ENCODE results near the gene ALX1.

The ALX1 gene

GRCh38 chr12:85277900-85278597 lies 2.0 kb upstream of the ALX1 start:
- CTCF ChIA-PET: no interaction called here
- DNase-seq (ENCODE audit: low read depth, low spot score): no peak
- POLR2A ChIA-PET: interaction anchor here (0.5 kb wide), 1 partner anchor 11 kb away, joined by 3 read pairs; no protein-coding TSS in a partner anchor
- TF ChIP-seq CTCF (IDR thresholded peaks at IDR 0.05; ENCODE audit: insufficient read depth, low read length, missing control alignments): no peak
- H3K4me3 ChIP-seq (ENCODE audit: low read depth, low read length): no peak overlapping the region

GRCh38 chr12:85278598-85279448 lies 1.2 kb upstream of the ALX1 start:
- TF ChIP-seq CTCF (IDR thresholded peaks at IDR 0.05; ENCODE audit: insufficient read depth, low read length, missing control alignments): no peak
- CTCF ChIA-PET: no interaction called here
- no peak for DNase-seq (ENCODE audit: low read depth, low spot score)

GRCh38 chr12:85279449-85280164 lies 413 bp upstream of the ALX1 start:
- POLR2A ChIA-PET: no interaction called here
- no peak for DNase-seq (ENCODE audit: low read depth, low spot score)
- TF ChIP-seq CTCF (IDR thresholded peaks at IDR 0.05; ENCODE audit: insufficient read depth, low read length, missing control alignments): no peak
- CTCF ChIA-PET: no interaction called here
- H3K4me3 ChIP-seq (ENCODE audit: low read depth, low read length): peak overlapping the region; percentile 59

More at GRCh38 chr12:85278598-85279448, 1.2 kb upstream of the ALX1 start:
- no peak overlapping the region for H3K4me3 ChIP-seq (ENCODE audit: low read depth, low read length)
- POLR2A ChIA-PET: no interaction called here

- POLR2A ChIA-PET: no interaction called here
- CTCF ChIA-PET: no interaction called here
- H3K4me3 ChIP-seq (ENCODE audit: low read depth, low read length): peak overlapping the region; percentile 59
- no peak for TF ChIP-seq CTCF (IDR thresholded peaks at IDR 0.05; ENCODE audit: insufficient read depth, low read length, missing control alignments)
- DNase-seq (ENCODE audit: low read depth, low spot score): no peak
Measured at GRCh38 chr12:85280984-85281630, 1.1 kb downstream of the ALX1 start.

GRCh38 chr12:85281636-85282312 lies 1.8 kb downstream of the ALX1 start:
- CTCF ChIA-PET: no interaction called here
- no peak for TF ChIP-seq CTCF (IDR thresholded peaks at IDR 0.05; ENCODE audit: insufficient read depth, low read length, missing control alignments)
- POLR2A ChIA-PET: no interaction called here
- DNase-seq (ENCODE audit: low read depth, low spot score): no peak
- H3K4me3 ChIP-seq (ENCODE audit: low read depth, low read length): no peak overlapping the region

All from AG04449 (cell line).